Tibial nerve (tissue), 4 donors: ENCODE measurements around the gene AANAT.

ENCODE experiments used
- EP300 ChIP-seq, 2 donors: sonication (generic); formaldehyde crosslinking; IDR thresholded peaks; one replicate each; pipeline ENCODE4 v1.6.1; 2017; ENCODE audit warnings: antibody characterized with exemption in 2 of 2, mild to moderate bottlenecking in 1 of 2
- TF ChIP-seq, protein P1 (sequence below), 5 experiments: fragments of 200-600 bp in 3 of 5; fragments of 450-650 bp in 2 of 5; sonication (generic) in 3 of 5; IDR thresholded peaks; one replicate each; pipeline ENCODE4 v1.5.1; 2016 to 2019; ENCODE audit warnings: antibody characterized with exemption in 5 of 5, mild to moderate bottlenecking in 3 of 5, moderate library complexity in 2 of 5

DNA sequence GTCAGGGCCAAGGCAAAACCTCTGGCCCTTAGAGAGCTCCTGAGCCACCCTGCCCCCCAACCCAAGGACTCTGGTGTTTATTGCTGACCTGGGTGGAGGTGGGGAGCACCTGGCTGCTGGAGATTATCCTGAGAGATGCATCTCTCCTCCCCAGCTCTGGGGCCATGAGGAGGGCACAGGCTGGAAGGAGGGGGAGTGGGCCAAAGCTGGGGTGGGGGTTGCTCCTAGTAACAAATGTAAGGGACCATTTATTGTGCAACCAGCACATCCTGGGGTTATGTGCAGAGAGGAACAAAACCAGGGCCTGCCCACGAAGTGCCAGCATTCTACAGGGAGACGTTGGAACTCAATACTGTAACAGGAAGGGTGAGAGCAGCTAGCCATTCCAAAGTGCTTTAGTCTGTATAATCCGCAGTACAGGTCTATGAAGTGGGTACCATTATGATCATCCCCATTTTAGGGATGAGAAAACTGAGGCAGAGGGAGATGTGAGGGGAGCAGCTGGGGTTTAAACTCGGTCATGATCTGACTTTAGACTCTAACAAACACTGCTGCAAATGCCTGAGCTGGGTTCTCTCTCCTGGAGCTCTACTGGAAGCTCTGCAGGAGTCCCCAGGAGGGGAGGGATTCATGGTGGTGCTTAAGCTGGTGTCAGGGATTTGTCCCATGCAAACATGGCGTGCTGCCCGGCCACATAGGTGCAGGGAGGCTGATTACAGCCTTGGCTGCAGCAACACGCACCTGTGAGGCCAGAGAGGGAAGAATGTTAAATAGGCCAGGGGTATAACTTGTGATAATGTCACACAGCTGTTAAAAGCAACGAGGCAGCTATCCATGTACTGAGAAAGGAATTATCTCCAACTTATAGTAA lies 35.2 kb downstream of the AANAT start:
- TF ChIP-seq, protein P1, sequence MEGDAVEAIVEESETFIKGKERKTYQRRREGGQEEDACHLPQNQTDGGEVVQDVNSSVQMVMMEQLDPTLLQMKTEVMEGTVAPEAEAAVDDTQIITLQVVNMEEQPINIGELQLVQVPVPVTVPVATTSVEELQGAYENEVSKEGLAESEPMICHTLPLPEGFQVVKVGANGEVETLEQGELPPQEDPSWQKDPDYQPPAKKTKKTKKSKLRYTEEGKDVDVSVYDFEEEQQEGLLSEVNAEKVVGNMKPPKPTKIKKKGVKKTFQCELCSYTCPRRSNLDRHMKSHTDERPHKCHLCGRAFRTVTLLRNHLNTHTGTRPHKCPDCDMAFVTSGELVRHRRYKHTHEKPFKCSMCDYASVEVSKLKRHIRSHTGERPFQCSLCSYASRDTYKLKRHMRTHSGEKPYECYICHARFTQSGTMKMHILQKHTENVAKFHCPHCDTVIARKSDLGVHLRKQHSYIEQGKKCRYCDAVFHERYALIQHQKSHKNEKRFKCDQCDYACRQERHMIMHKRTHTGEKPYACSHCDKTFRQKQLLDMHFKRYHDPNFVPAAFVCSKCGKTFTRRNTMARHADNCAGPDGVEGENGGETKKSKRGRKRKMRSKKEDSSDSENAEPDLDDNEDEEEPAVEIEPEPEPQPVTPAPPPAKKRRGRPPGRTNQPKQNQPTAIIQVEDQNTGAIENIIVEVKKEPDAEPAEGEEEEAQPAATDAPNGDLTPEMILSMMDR (IDR thresholded peaks at IDR 0.05), result no peak
- no peak for TF ChIP-seq EP300 (IDR thresholded peaks at IDR 0.05)
